ENCODE data around the gene KLHDC3.
"Not testable (repeated sequence)": the region's sequence is repeated elsewhere in the genome, so short reads cannot be mapped to it uniquely, and the experiment has no call there.

- TF ChIP-seq CTCF (IDR thresholded peaks at IDR 0.05; ENCODE audit: borderline replicate concordance, extremely low read depth, low read length, poor library complexity, severe bottlenecking); EZH2 (IDR thresholded peaks at IDR 0.05; ENCODE audit: borderline replicate concordance, low read depth, low read length, severe bottlenecking): not testable (repeated sequence)
Measured at GRCh38 chr6:43041475-43041874, 27.4 kb downstream of the KLHDC3 start.

Measured in DND-41 (cell line).